Keratinocyte (primary cell): Measurements from ENCODE around the gene VCL. TPM values are rescaled to one million over a fixed set of nuclear protein-coding genes. Genes with fewer than 3 reads are reported as not detected.
"Not testable (repeated sequence)": the region's sequence is repeated elsewhere in the genome, so short reads cannot be mapped to it uniquely, and the experiment has no call there.

Source experiments
- DNase-seq: peaks from one replicate; pipeline ENCODE4 v3.0.0-alpha.2; 2011; ENCODE audit warnings: low read depth, missing footprints, low spot score
- FAIRE-seq: peaks from 2 replicates; lab custom pipeline; 2011; peaks lifted over from hg19 to GRCh38; lab: Jason Lieb, UNC
- H2AFZ ChIP-seq: 2 replicates; pipeline ENCODE4 v1.6.0; 2012; ENCODE audit warnings: low read length, control low read depth, inconsistent platforms; ENCODE audit not compliant: control insufficient read depth
- H3K27ac ChIP-seq: 2 replicates; pipeline ENCODE4 v1.5.1; 2011; ENCODE audit warnings: low read length; ENCODE audit not compliant: control insufficient read depth, insufficient read depth
- H3K27me3 ChIP-seq: 3 replicates; pipeline ENCODE4 v1.6.0; 2011; ENCODE audit warnings: low read length; ENCODE audit not compliant: control insufficient read depth, insufficient read depth; ENCODE audit errors: extremely low read depth
- H3K36me3 ChIP-seq, 2 experiments: 2 replicates in 1 of 2; 3 replicates in 1 of 2; pipeline ENCODE4 v1.5.1; 2011; ENCODE audit warnings: low read length in 2 of 2, mild to moderate bottlenecking in 1 of 2; ENCODE audit not compliant: control insufficient read depth in 2 of 2, insufficient read depth in 2 of 2; ENCODE audit errors: extremely low read depth in 1 of 2
- H3K4me1 ChIP-seq: 3 replicates; pipeline ENCODE4 v1.5.1; 2011; ENCODE audit warnings: low read length; ENCODE audit not compliant: control insufficient read depth, insufficient read depth; ENCODE audit errors: extremely low read depth
- H3K4me2 ChIP-seq: 3 replicates; pipeline ENCODE4 v1.6.0; 2011; ENCODE audit warnings: low read depth, low read length; ENCODE audit not compliant: control insufficient read depth, insufficient read depth; ENCODE audit errors: extremely low read depth
- H3K4me3 ChIP-seq, 3 experiments: fragments of 200-600 bp in 1 of 3; sonication (generic) in 1 of 3; 2 replicates in 2 of 3; 3 replicates in 1 of 3; pipeline ENCODE4 v1.5.1; 2011 to 2016; ENCODE audit warnings: low read length in 3 of 3, mild to moderate bottlenecking in 3 of 3, control low read depth in 2 of 3, inconsistent platforms in 1 of 3, low read depth in 1 of 3, mixed read lengths in 1 of 3, mixed run types in 1 of 3, moderate library complexity in 1 of 3; ENCODE audit not compliant: control insufficient read depth in 2 of 3, insufficient read depth in 2 of 3; ENCODE audit errors: extremely low read depth in 1 of 3
- H3K79me2 ChIP-seq: 2 replicates; pipeline ENCODE4 v1.6.0; 2012; ENCODE audit warnings: low read length; ENCODE audit not compliant: control insufficient read depth, insufficient read depth
- H3K9ac ChIP-seq: 3 replicates; pipeline ENCODE4 v1.6.0; 2011; ENCODE audit warnings: low read length; ENCODE audit not compliant: control insufficient read depth, insufficient read depth; ENCODE audit errors: extremely low read depth
- H3K9me1 ChIP-seq: 3 replicates; pipeline ENCODE4 v1.6.0; 2011; ENCODE audit warnings: low read length; ENCODE audit not compliant: control insufficient read depth, insufficient read depth; ENCODE audit errors: extremely low read depth
- H3K9me3 ChIP-seq: 2 replicates; pipeline ENCODE4 v1.5.1; 2012; ENCODE audit warnings: low read depth, low read length; ENCODE audit not compliant: control insufficient read depth
- H4K20me1 ChIP-seq: 3 replicates; pipeline ENCODE4 v1.6.0; 2011; ENCODE audit warnings: low read length; ENCODE audit not compliant: control insufficient read depth, insufficient read depth; ENCODE audit errors: extremely low read depth
- EZH2 ChIP-seq: IDR thresholded peaks from one replicate; pipeline ENCODE4 v1.6.1; 2012; ENCODE audit warnings: inconsistent platforms, mild to moderate bottlenecking, low read length, moderate library complexity
- dilution Hi-C: fragments of 300-500 bp; cut with MboI; formaldehyde crosslinking; loops from one replicate; pipeline ENCODE4 v1.7.0; 2020; ENCODE audit warnings: low sequenced_read_pairs; ENCODE audit not compliant: extremely low pct_ligation_motif_present
- polyA plus RNA-seq, 5 experiments: library from polyadenylated mRNA; depleted of rRNA in 3 of 5; stranded (reverse) in 3 of 5; stranded (forward) in 1 of 5; unstranded in 1 of 5; fragments of >200 nt; gene quantifications; 1 replicate in 1 of 5; 2 replicates in 3 of 5; 3 replicates in 1 of 5; pipeline versions ENCODE4 v1.2.1 to v1.2.3, GENCODE V29; 2011 to 2012; ENCODE audit warnings: missing spikeins in 2 of 5, low read depth in 1 of 5, low replicate concordance in 1 of 5
- TF ChIP-seq, protein P1 (sequence below), 3 experiments: IDR thresholded peaks in 1 of 3; conservative IDR thresholded peaks in 1 of 3; optimal IDR thresholded peaks in 1 of 3; 2 replicates in 2 of 3; 3 replicates in 1 of 3; pipeline versions ENCODE3 to v1.5.1; 2011; ENCODE audit warnings: low read length in 3 of 3, mild to moderate bottlenecking in 3 of 3, moderate library complexity in 2 of 3, control low read depth in 1 of 3, inconsistent platforms in 1 of 3; ENCODE audit not compliant: insufficient read depth in 2 of 3; ENCODE audit errors: extremely low read depth in 1 of 3

The VCL gene
- polyA plus RNA-seq, 1 donor (not counting 4 experiments of a cell fraction or from before 2014, with no cell fraction given) = 102 TPM

DNA sequence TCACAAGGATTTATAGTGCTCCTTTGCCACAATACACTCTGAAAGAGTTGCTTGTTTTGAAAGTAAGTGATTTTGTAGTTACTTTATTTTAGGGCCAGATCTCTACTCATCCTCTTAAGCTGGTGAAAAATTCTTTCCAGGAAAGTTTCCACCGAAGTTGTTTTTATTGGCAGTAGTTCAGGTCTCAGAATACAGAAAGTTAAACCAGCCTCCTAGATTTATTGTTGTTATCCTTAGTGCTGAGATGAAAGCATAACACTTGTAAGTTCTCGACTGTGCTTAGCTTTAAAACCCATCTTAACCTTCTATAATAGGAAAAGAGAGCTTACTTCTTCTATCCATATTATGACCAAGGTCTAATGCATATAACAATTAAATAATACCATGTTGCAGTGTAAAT lies 147.2 kb downstream of the VCL start:
- TF ChIP-seq EZH2 = no peak
- TF ChIP-seq, protein P1, sequence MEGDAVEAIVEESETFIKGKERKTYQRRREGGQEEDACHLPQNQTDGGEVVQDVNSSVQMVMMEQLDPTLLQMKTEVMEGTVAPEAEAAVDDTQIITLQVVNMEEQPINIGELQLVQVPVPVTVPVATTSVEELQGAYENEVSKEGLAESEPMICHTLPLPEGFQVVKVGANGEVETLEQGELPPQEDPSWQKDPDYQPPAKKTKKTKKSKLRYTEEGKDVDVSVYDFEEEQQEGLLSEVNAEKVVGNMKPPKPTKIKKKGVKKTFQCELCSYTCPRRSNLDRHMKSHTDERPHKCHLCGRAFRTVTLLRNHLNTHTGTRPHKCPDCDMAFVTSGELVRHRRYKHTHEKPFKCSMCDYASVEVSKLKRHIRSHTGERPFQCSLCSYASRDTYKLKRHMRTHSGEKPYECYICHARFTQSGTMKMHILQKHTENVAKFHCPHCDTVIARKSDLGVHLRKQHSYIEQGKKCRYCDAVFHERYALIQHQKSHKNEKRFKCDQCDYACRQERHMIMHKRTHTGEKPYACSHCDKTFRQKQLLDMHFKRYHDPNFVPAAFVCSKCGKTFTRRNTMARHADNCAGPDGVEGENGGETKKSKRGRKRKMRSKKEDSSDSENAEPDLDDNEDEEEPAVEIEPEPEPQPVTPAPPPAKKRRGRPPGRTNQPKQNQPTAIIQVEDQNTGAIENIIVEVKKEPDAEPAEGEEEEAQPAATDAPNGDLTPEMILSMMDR (optimal IDR thresholded peaks at IDR 0.05 in 1 of 3, IDR thresholded peaks at IDR 0.05 in 1 of 3, conservative IDR thresholded peaks at IDR 0.05 in 1 of 3; ENCODE audit: extremely low read depth in 1 of 3, insufficient read depth in 2 of 3, low read length in 3 of 3) = no peak
- Histone ChIP-seq H3K9ac (no peak overlapping the region), H3K9me1 (no peaks in the 10 kb centered on the region), H3K9me3 (no peaks in the 10 kb centered on the region), H3K4me3 (no peak overlapping the region), H3K4me2 (no peak overlapping the region), H2AFZ (no peak overlapping the region), H3K27me3 (no peaks in the 10 kb centered on the region), H3K4me1 (peaks cover 5% of the 10 kb centered on the region), H3K36me3 (peaks cover 0 to 2% of the 10 kb centered on the region in 2 experiments), H3K79me2 (peaks cover 71% of the 10 kb centered on the region), H3K27ac (no peak overlapping the region), H4K20me1 (no peaks in the 10 kb centered on the region)
- DNase-seq (no peak), FAIRE-seq (no peak)
- dilution Hi-C loops = no loop called here

DNA sequence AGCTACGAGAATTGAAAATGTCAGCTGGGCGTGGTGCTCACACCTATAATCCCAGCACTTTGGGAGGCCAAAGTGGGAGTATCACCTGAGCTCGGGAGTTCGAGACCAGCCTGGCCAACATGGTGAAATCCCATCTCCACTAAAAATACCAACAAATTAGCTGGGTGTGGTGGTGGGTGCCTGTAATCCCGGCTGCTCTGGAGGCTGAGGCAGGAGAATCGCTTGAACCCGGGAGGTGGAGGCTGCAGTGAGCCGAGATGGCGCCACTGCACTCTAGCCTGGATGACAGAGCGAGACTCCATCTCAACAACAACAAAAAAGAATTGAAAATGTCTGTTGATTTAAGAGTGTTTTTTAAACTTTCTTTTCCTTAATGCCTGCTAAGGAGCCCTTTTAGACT lies 149.1 kb downstream of the VCL start:
- H3K27me3 ChIP-seq, H3K36me3 ChIP-seq, H4K20me1 ChIP-seq, FAIRE-seq, H3K4me2 ChIP-seq, H3K9ac ChIP-seq, dilution Hi-C loops, H3K9me3 ChIP-seq, H3K27ac ChIP-seq, H3K9me1 ChIP-seq, H3K4me1 ChIP-seq, H3K4me3 ChIP-seq, DNase-seq, H2AFZ ChIP-seq: not testable (repeated sequence)
- peaks cover 70% of the 10 kb centered on the region for H3K79me2 ChIP-seq
